ENCODE measurements around the gene MAPT.

MAPT gene

GRCh38 chr17:45852535-45853297 is 41.6 kb upstream of the MAPT start:
- TF ChIP-seq, protein P1, sequence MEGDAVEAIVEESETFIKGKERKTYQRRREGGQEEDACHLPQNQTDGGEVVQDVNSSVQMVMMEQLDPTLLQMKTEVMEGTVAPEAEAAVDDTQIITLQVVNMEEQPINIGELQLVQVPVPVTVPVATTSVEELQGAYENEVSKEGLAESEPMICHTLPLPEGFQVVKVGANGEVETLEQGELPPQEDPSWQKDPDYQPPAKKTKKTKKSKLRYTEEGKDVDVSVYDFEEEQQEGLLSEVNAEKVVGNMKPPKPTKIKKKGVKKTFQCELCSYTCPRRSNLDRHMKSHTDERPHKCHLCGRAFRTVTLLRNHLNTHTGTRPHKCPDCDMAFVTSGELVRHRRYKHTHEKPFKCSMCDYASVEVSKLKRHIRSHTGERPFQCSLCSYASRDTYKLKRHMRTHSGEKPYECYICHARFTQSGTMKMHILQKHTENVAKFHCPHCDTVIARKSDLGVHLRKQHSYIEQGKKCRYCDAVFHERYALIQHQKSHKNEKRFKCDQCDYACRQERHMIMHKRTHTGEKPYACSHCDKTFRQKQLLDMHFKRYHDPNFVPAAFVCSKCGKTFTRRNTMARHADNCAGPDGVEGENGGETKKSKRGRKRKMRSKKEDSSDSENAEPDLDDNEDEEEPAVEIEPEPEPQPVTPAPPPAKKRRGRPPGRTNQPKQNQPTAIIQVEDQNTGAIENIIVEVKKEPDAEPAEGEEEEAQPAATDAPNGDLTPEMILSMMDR (IDR thresholded peaks at IDR 0.05), result peak; percentile 93

- TF ChIP-seq, protein P1 (IDR thresholded peaks at IDR 0.05), result no peak
These were observed 40.1 kb upstream of the MAPT start for GRCh38 chr17:45854209-45854608.

DNA sequence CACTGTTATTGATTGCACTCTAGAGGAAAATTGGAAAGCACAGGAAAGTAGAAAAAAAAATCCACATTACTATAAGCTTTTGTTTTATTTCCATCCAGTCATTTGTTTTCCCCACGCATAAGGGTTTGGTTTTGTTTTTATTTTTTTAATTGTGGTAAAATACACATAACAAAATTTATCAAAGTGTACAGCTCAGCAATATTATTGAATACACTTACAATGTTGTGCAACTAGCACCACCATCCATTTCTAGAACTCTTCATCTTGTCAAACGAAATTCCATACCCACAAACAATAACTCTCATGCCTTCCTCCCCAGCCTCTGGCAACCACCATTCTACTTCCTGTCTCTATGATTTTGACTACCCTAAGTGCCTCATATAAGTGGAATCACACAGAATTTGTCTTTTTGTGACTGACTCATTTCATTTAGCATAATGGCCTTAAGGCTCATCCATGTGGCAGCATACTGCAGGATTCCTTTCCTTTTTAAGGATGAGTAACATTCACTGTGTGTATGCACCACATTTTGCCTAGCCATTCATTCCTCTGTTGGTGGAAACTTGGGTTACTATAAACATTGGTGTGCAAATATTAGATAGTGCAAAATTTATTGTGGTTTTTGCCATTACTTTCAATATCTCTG is 38.5 kb upstream of the MAPT start:
- TF ChIP-seq, protein P1 (IDR thresholded peaks at IDR 0.05), result no peak

DNA sequence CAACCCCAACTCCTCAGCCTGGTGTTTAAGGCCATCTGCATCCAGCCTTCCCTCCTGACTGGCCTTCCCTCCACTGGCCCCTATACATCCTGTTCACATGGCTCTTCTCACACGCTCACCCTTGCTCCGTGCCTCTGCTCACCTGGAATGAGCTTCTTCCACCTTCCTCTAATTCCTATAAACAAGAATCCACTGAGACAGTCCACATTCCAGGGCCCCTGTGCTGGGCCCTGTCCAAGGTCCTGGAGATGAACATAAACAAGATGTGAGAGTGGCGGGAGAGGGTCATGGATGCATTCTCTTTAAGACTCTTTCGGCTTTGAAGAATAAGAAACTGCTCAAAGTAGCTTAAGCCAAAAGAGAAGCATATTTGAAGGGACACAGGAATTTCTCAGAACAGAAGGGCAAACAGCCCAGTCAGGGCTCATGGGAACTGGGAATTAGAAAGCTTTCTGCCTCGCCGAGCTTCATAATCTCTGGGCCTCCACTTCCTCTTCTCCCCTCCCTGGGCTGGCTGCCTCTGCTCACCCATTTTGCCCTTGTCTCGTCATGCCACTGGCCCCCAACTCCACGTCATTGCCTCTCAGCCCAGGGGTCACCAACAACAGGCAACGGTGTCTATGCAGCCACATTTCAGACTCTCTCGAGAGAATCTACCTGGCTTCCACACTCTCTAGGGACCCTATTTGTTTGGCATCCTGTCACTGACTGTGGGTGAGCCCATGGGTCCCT is 36.2 kb upstream of the MAPT start:
- TF ChIP-seq, protein P1 (IDR thresholded peaks at IDR 0.05), result no peak

DNA sequence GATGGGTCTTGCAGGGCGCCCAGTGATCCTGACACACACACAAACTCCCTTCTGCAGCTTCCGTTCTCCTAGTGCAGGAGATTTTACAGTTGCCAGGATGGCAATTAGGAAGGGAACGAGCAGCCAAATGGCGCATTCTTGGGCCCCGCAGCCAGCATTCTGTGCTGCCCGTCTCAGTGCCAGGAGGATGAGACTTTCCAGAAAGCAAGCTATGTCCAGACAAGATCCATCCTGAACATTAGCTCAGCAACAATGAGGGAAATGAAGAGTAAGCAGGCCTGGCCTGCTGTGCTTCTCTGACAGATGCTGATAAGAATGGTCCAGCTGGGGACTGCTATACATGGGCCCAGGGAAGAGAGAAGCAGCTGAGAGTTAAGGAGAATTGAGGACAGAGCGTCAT is 33.2 kb upstream of the MAPT start:
- TF ChIP-seq, protein P1 (IDR thresholded peaks at IDR 0.05), result no peak

GRCh38 chr17:45863857-45864654 is 30.3 kb upstream of the MAPT start:
- TF ChIP-seq, protein P1 (IDR thresholded peaks at IDR 0.05), result no peak

DNA sequence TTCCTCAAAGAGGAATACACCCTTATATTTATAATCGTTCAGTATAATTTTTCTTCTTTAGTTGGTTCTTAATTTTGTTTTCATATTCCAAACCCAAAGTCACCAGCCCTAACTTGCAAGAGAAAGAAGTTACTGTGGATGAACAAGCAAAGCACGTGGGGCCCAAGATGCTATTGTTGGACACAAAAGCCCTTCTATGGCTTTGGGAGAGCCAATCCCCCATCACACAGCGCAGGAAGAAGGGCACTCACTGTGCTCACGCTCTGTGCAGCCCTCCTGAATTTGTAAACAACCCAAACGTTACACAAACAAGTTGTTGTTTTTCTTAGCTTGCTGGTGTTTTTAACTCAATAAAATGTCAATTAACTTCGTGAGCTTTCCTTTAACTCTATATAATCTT is 27.2 kb upstream of the MAPT start:
- TF ChIP-seq, protein P1 (IDR thresholded peaks at IDR 0.05), result no peak

All from LNCAP (cell line).